HG03108 (cell line): ENCODE results near the gene OTULINL.

Experiments used
- ATAC-seq: cut with Tn5 transposase; IDR thresholded peaks from one replicate; pipeline ENCODE4 v1.9.1; 2021; ENCODE audit warnings: moderate library complexity; ENCODE audit not compliant: unreplicated experiment

OTULINL gene

GRCh38 chr5:14599476-14600127, 18.0 kb downstream of the OTULINL start:
- no peak for ATAC-seq

GRCh38 chr5:14600846-14601245, 19.3 kb downstream of the OTULINL start:
- no peak for ATAC-seq

GRCh38 chr5:14603141-14603540, 21.5 kb downstream of the OTULINL start:
- no peak for ATAC-seq

GRCh38 chr5:14607104-14607503, 25.5 kb downstream of the OTULINL start:
- no peak for ATAC-seq

- no peak for ATAC-seq
Measured at GRCh38 chr5:14608169-14608568, 26.6 kb downstream of the OTULINL start.

- ATAC-seq, result no peak
Measured at GRCh38 chr5:14611737-14612136, 30.1 kb downstream of the OTULINL start.

GRCh38 chr5:14614490-14614889, 32.9 kb downstream of the OTULINL start:
- no peak for ATAC-seq

GRCh38 chr5:14615365-14615764, 33.8 kb downstream of the OTULINL start:
- ATAC-seq, result no peak

- ATAC-seq, result no peak
Measured at GRCh38 chr5:14617441-14617840, 35.8 kb downstream of the OTULINL start.

GRCh38 chr5:14627270-14627669, 45.7 kb downstream of the OTULINL start:
- no peak for ATAC-seq

- no peak for ATAC-seq
Measured at GRCh38 chr5:14628346-14628745, 46.8 kb downstream of the OTULINL start.

- ATAC-seq, result no peak
Measured at GRCh38 chr5:14630671-14631070, 49.1 kb downstream of the OTULINL start.

GRCh38 chr5:14635656-14636055, 54.1 kb downstream of the OTULINL start:
- ATAC-seq, result no peak

GRCh38 chr5:14640765-14641164, 59.2 kb downstream of the OTULINL start:
- ATAC-seq, result no peak

GRCh38 chr5:14644623-14645237, 63.1 kb downstream of the OTULINL start:
- no peak for ATAC-seq

GRCh38 chr5:14650052-14650451, 68.5 kb downstream of the OTULINL start:
- no peak for ATAC-seq

GRCh38 chr5:14655146-14655741, 73.7 kb downstream of the OTULINL start:
- ATAC-seq, result no peak

- no peak for ATAC-seq
Measured at GRCh38 chr5:14656898-14657297, 75.3 kb downstream of the OTULINL start.

- no peak for ATAC-seq
Measured at GRCh38 chr5:14659821-14660607, 78.4 kb downstream of the OTULINL start.

- no peak for ATAC-seq
Measured at GRCh38 chr5:14660833-14661232, 79.2 kb downstream of the OTULINL start.
